Erythroblast (primary cell): Measurements from ENCODE around the gene GSTO2.

Experiments
- GATA1 ChIP-seq: IDR thresholded peaks from 2 replicates; pipeline ENCODE4 v1.6.1; 2011; ENCODE audit warnings: low read depth, mild to moderate bottlenecking, control low read depth, low read length, moderate library complexity
- POLR2A ChIP-seq: IDR thresholded peaks from 2 replicates; pipeline ENCODE4 v1.6.1; 2011; ENCODE audit warnings: mild to moderate bottlenecking, low read length

- no peak for TF ChIP-seq POLR2A
- TF ChIP-seq GATA1 = no peak
Observed at GRCh38 chr10:104331208-104331838, 62.3 kb downstream of the GSTO2 start.
